NCI-H146 treated with DMSO at 0.1 percent for 48 hours (cell line): ENCODE results near the gene TLR5.

ENCODE experiments used
- DNase-seq: peaks from one replicate; lab custom pipeline; 2025; ENCODE audit not compliant: unreplicated experiment; lab: John Stamatoyannopoulos, UW

Gene TLR5

GRCh38 chr1:223074445-223075300, 68.4 kb downstream of the TLR5 start:
- DNase-seq: no peak

DNA sequence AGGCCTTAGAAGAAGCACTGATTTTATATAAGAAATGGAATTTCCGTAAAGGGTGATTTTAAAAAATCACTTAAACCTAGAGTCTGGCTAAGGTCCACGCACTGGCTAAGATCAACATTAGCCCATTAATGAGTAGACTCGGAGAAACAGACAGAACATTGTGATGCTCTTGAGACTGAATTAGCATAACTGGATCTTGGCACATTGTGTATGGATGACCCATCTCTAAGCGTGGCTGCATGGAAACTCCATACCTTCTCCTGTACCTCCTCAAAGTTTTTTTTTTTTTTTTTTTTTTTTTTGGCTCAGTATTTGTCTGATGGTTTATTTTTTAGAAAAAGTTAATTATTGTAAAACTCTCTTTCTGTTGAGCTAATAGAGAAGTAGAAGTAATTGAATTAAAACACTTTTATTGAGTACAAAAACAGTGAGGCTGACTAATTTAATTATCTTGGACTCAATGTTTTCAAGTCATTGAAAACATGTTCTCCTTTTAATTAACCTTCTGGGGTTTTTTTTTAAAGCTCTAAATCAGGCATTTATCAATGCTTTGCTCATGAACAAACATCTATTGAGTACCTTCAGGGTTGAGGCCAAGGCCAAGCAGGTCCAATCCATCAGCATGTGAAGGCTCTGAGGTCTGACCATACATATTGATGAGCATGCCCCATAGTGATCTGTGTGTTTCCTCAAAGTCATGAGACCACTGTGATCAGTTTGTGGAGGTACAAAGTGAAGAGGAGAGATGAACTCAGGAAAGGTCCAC, 74.0 kb downstream of the TLR5 start:
- no peak for DNase-seq

GRCh38 chr1:223067914-223068313, 75.1 kb downstream of the TLR5 start:
- no peak for DNase-seq

GRCh38 chr1:223066415-223066814, 76.6 kb downstream of the TLR5 start:
- no peak for DNase-seq

DNA sequence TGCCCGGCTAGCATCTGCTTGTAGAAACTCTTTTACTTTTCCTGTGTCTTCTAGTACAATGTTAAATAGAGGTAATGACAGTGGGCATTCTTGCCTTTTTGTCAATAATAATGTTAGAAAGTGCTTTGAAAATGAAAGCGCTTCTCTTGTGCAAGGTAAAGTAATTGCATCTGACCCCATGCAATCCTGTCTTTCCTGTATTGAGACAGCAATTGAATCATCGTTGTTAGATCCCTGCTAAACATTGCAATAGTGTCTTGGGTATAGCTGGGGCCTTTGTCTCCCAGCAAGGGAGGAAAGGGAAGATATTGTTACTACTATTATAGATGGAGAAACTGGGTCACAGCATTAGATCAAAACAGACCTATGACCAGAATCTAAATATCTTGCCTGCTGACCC, 80.9 kb downstream of the TLR5 start:
- no peak for DNase-seq

- DNase-seq: no peak
These were observed 83.5 kb downstream of the TLR5 start for GRCh38 chr1:223059526-223059925.
